GM18873 (cell line): Measurements from ENCODE around the gene EGFR.

Experiments used
- ATAC-seq: cut with Tn5 transposase; IDR thresholded peaks from one replicate; pipeline ENCODE4 v1.9.1; 2021; ENCODE audit warnings: mild to moderate bottlenecking, moderate library complexity, moderate number of reproducible peaks; ENCODE audit not compliant: unreplicated experiment, low FRiP score

EGFR gene

GRCh38 chr7:55077561-55078410 lies 59.0 kb downstream of the EGFR start:
- no peak for ATAC-seq

GRCh38 chr7:55078465-55079372 lies 59.9 kb downstream of the EGFR start:
- no peak for ATAC-seq

DNA sequence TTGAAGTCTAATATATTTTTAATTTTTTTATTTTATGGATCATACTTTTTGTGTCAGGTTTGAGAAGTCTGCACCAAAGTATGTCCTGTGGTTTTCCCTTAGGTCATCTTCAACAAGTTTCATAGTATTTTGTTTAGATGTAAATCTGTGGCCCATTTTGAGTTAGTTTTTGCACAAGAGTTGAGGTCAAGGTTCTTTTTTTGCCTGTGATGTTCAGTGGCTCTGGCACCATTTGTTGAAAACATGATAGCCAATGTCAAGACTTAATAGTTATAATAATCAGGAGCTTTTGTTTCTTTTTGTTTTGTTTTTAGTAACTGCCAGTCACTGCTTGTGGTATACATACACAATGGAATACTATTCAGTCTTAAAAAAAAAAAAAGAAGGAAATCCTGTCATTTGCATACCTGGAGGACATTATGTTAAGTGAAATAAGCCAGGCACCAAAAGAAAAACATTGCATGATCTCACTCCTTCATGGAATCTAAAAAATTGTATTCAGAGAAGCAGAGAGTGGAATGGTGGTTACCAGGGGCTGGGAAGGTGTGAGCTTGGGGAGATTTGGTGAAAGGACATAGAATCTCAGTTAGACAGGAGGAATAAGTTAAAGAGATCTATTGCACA lies 61.3 kb downstream of the EGFR start:
- no peak for ATAC-seq

DNA sequence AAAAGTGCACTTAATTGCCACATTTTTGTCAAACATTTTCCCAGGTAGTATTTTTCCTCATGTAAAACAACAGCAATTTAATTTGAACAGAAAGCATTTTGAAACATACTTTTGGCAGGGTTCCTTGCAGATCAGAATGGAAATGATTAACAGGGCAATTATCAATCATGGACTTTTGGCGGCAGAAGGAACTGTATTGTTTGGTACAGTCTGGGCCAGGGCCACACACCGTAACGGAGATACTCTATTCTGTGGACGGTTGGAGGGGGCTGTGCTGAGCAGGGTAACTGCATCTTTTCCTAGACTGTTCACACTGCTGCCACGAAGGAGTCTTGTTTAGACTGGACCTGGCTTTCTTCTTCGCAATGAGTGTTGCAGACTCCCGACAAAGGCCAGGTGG lies 62.3 kb downstream of the EGFR start:
- ATAC-seq = no peak

DNA sequence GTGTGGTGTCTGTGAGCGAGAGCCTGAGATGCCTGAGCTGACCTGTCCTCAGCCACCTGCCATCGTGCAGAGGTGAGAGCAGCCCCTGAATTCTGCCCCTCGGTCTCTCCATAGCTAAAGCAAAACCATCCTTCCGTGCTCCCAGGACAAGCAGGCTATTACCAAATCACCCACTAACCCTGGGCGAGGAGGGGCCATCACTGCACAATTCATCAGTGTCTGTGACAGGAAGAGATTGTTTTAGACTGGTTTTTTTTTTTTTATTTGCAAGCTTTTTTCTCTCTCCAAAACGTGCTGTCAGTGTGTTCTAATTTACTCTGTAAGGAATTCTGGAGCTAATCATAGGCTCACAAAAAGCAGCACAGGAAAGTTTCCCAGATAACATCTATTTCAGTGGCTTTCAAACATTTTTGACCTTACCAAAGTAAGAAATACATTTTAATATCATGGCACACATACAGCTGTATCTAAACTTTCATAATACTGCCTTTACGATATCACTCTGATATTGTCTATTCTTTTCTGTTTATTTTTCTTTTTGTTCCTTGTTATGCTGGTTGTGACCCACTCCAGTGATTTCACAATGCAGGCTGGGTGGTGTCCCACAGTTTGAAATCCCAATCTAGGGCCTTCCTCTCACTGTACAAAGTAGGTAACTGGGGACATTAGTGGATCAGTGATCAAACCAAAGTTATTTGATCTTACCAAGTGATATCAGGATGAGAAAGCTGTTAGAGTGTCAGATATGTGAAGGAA lies 62.8 kb downstream of the EGFR start:
- ATAC-seq = no peak

GRCh38 chr7:55082228-55082603 lies 63.4 kb downstream of the EGFR start:
- ATAC-seq = no peak

DNA sequence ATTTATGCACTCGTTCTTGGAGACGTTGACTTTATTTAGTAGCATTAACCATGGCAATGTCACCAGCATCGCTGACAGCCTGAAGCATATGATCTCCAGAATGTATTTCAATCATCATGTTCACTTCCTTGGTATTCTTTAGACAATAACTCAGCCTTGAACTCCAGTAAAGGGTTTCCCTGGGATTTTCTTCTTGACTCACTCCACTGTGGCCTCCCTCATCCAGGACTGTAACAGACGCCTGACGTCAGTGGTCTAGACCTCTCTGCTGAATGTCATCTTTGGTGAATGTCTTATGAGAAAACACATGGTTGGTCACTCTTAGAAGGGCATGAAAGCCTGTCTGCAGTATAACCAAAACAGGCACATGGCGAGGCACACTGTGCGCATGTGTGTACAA lies 64.4 kb downstream of the EGFR start:
- ATAC-seq = no peak

DNA sequence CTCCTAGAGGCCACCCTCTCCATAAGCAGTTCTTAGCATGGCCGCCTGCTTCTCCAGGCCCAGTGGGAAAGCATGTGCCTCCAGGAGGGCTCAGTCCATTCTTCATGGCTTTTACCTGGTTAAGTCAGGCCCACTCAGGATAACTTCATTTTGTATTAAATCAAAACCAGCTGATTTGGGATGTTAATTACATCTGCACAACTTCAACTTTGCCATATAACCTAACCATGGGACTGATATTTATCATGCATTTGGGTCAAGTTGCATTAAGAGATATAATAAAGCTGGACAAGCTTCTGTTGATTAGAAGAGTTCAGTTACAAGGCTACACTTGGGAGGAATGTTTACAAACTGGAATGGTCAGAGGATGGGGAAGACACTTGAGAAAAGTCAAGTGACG lies 65.5 kb downstream of the EGFR start:
- ATAC-seq = no peak

GRCh38 chr7:55085511-55086412 lies 66.9 kb downstream of the EGFR start:
- ATAC-seq = no peak

- peak; percentile 71 for ATAC-seq
Measured at GRCh38 chr7:55086413-55087201, 67.8 kb downstream of the EGFR start.

- ATAC-seq = no peak
Measured at GRCh38 chr7:55087521-55087961, 68.7 kb downstream of the EGFR start.

DNA sequence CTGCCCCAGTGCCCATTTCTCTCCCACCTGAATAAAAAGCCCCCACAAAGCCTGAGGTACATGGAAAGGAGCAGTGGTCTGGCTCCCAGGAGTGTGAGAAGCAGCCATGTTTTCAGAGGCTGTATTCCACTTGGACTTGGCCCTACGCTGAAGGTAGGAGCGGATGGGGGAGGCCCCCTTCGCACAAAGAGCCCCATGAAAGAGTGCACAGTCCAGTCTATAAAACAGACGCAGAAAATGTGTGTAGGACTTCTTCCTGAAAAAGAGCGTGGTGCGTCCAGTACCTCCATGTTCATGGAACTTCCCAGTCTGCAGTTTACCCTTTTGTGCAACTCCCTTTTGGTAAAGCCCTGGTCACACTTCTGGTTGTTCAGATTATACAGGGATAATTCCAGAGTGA lies 69.3 kb downstream of the EGFR start:
- ATAC-seq = no peak

DNA sequence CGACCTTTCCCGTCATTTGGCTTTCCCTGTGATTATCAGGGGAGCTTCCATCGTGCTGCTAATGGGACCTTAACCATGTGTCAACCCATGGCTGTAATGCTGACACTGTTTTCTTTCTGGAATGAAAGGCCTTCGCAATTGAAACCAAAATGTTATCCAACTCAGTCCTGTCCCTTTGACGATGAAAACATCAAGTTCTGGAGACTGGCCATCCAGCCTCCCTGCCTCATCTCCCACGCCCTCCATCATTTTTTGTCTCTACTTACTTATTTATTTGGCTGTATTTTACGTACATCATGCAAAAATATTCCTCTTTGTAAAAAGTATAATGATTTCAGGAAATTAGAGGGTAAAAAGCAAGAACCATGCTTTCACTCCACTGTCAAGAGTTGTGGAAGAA lies 69.8 kb downstream of the EGFR start:
- ATAC-seq = no peak

DNA sequence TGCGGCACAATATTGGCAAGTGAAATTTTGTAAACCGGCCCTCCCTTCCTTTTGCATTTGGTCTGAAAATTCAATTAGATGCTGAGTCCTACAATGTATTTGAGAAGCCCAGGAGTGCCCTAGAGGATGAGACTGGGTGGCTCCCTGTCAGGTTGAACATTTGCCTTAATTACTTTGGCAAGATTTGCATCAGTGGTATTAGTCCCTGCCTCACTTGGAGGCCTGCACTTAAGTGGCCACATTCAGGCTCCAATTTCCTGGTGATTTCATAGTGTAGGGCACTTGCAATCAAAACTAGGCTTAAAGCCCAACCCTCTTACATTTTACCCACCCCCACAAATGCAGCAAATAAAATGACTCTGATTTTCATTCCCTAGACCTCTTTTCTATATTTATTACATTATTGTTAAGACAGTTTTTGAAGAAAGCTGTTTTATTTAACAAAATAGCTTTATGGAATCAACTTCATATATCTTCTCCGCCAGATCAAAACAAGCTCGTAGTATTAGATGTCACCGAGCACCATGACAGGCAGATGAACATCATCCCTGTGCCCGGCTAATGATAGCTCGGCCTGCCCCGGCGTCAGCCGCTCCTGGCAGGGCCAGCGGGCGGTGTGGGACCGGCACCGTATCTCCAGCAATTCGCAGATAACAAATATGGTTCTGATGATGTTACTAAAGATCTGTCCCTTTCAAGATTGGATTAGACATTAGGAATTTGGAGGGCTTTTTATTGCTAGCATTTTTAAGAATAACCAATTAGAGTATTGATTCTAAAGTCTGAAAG lies 73.6 kb downstream of the EGFR start:
- no peak for ATAC-seq

DNA sequence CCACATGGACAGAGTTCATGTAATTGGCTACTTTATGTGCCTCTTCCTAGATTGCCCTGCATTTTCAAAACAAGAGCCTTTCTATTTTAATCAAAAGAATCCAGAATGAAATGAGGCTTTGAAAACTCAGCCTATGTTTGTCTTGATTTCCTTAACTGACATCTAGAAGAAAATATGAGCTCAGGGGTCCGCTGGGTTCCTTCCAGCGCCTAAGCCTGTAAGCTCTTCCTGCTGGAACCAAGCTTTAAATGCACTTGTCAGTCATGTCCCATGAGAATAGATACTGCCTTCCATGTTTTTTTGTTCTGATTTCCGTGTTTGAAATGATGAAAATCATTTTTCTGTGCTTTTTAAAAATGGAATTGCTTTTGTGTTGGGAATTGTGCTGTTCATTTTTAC lies 74.2 kb downstream of the EGFR start:
- no peak for ATAC-seq

- ATAC-seq = no peak
Measured at GRCh38 chr7:55093674-55094073, 74.9 kb downstream of the EGFR start.

DNA sequence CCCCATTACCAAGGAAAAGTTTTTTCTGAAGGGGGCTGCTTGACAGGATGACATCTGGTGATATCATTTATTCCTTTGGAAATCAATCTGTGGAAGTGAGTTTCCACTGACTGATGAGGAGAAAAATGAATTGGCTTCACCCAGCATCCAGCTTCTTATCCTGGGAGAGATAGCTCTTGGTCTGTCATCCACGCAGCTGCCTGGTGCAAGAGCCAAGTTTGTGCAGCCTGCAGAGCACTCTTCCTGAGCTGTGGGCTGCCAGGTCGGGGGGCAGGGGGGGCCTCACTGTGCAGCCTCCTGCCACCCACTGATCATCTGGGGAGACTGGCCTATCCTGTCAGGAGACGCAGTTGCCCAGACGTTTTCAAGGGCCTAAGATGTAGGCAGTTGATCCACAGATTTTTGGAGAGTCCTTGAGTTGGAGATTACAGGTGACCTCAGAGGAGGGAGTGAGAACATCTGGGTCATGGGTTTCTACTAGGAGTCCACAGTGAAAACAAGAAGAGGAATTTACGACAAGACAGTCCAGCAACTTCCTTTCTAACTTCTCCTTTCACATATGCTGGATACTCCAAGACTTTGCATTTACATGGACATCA lies 75.4 kb downstream of the EGFR start:
- ATAC-seq = no peak
